GM13977 (cell line): ENCODE results near the gene NCBP2.

ENCODE experiments used
- DNase-seq: peaks from one replicate; pipeline ENCODE4 v3.0.0; 2012; ENCODE audit warnings: low spot score
- in situ Hi-C: fragments of 300-500 bp; cut with MboI; formaldehyde crosslinking; loops from one replicate; pipeline ENCODE4 v1.12.0; 2022; ENCODE audit warnings: low sequenced_read_pairs, low pct_unique_long_range_greater_than_20kb, mixed read lengths, inconsistent platforms; ENCODE audit not compliant: unreplicated experiment
- TF ChIP-seq, protein P1 (sequence below): IDR thresholded peaks from 2 replicates; pipeline ENCODE4 v1.5.1; 2012; ENCODE audit warnings: mild to moderate bottlenecking, control low read depth; ENCODE audit not compliant: insufficient read depth; ENCODE audit errors: extremely low read depth, missing control alignments

The NCBP2 gene

GRCh38 chr3:196915375-196915774, 27.0 kb downstream of the NCBP2 start:
- in situ Hi-C loops, result no loop called here
- TF ChIP-seq, protein P1, sequence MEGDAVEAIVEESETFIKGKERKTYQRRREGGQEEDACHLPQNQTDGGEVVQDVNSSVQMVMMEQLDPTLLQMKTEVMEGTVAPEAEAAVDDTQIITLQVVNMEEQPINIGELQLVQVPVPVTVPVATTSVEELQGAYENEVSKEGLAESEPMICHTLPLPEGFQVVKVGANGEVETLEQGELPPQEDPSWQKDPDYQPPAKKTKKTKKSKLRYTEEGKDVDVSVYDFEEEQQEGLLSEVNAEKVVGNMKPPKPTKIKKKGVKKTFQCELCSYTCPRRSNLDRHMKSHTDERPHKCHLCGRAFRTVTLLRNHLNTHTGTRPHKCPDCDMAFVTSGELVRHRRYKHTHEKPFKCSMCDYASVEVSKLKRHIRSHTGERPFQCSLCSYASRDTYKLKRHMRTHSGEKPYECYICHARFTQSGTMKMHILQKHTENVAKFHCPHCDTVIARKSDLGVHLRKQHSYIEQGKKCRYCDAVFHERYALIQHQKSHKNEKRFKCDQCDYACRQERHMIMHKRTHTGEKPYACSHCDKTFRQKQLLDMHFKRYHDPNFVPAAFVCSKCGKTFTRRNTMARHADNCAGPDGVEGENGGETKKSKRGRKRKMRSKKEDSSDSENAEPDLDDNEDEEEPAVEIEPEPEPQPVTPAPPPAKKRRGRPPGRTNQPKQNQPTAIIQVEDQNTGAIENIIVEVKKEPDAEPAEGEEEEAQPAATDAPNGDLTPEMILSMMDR, result no peak
- DNase-seq, result no peak

GRCh38 chr3:196914866-196915265, 27.5 kb downstream of the NCBP2 start:
- TF ChIP-seq, protein P1, result no peak
- no peak for DNase-seq
- in situ Hi-C loops, result no loop called here

GRCh38 chr3:196903740-196904139, 38.6 kb downstream of the NCBP2 start:
- no peak for DNase-seq
- TF ChIP-seq, protein P1, result no peak
- in situ Hi-C loops, result no loop called here

DNA sequence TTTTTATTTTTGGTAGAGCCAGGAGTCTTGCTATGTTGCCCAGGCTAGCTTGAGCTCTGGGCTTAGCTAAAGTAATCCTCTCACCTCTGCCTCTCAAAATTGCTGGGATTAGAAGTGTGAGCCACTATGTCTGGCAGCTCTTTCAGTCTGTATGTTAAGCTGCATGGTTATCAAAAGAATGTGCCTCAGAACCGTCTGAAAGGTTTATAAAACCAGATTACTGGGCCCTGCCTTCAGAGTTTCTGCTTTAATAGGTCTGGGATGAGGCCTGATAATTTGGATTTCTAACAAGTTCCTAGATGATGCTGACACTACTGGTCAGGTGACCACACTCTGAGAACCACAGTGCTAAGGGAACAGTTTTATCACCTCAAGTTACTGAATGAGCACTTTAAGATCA, 40.0 kb downstream of the NCBP2 start:
- TF ChIP-seq, protein P1, result no peak
- in situ Hi-C loops, result no loop called here
- no peak for DNase-seq

DNA sequence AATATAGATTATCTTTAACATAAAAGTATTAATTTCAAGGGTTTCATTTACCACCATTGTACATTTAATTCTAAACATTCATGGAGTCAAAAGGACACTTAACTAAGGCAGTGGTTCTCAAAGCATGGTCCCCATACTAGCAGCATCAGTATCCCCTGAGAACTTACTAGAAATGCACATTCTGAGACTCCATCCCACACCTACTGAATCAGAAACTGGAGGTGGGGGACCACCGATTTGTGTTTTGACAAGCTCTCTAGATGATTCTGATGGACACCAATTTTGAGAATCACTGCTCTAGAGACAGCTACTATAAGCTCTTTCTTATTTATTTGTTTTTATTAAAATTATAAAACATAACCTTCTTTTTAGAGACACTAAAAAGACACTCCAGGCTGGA, 40.6 kb downstream of the NCBP2 start:
- TF ChIP-seq, protein P1, result no peak
- in situ Hi-C loops, result no loop called here
- DNase-seq, result no peak

- in situ Hi-C loops, result no loop called here
- TF ChIP-seq, protein P1, result no peak
Observed at GRCh38 chr3:196896229-196896628, 46.1 kb downstream of the NCBP2 start.

More at GRCh38 chr3:196896229-196896628, 46.1 kb downstream of the NCBP2 start:
- no peak for DNase-seq
